ENCODE results near the gene STAT5B. TPM values are rescaled to one million over a fixed set of nuclear protein-coding genes. Genes with fewer than 3 reads are reported as not detected.

Gene STAT5B
- polyA plus RNA-seq, 3 donors: 28.5 to 103 (median 47.9) TPM

DNA sequence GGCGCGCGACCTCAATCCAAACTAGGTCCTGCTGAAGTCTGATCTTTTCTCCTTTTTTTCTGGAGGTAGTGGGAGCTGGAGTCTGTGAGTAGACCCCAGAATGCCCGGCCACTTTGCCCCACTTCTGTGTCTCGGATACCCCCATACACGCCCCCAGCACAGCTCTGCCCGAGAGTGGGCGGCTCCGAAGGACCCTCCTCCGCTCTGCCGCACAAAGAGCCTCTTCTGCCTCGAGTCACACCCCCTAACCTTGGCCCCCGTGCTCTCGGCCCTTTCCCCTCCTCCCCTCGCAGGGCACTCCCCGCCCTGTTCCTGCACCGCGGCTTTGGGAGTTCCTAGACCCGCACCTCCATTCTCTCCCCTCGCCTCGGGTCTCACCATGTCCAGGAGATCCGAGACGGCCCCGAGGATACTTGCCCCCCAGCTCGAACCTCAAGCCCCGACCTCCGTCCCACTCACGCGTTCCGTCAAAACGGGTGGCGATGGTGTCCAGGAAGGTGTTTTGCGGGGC, 95.7 kb downstream of the STAT5B start:
- intact Hi-C loops (cut with micrococcal nuclease): loop anchor here in 1 of 2 donors (10.0 kb wide), 1 partner anchor 156 kb away; the partner anchor contains the start of gene NKIRAS2
- TF ChIP-seq, protein P1, sequence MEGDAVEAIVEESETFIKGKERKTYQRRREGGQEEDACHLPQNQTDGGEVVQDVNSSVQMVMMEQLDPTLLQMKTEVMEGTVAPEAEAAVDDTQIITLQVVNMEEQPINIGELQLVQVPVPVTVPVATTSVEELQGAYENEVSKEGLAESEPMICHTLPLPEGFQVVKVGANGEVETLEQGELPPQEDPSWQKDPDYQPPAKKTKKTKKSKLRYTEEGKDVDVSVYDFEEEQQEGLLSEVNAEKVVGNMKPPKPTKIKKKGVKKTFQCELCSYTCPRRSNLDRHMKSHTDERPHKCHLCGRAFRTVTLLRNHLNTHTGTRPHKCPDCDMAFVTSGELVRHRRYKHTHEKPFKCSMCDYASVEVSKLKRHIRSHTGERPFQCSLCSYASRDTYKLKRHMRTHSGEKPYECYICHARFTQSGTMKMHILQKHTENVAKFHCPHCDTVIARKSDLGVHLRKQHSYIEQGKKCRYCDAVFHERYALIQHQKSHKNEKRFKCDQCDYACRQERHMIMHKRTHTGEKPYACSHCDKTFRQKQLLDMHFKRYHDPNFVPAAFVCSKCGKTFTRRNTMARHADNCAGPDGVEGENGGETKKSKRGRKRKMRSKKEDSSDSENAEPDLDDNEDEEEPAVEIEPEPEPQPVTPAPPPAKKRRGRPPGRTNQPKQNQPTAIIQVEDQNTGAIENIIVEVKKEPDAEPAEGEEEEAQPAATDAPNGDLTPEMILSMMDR (IDR thresholded peaks at IDR 0.05): no peak

DNA sequence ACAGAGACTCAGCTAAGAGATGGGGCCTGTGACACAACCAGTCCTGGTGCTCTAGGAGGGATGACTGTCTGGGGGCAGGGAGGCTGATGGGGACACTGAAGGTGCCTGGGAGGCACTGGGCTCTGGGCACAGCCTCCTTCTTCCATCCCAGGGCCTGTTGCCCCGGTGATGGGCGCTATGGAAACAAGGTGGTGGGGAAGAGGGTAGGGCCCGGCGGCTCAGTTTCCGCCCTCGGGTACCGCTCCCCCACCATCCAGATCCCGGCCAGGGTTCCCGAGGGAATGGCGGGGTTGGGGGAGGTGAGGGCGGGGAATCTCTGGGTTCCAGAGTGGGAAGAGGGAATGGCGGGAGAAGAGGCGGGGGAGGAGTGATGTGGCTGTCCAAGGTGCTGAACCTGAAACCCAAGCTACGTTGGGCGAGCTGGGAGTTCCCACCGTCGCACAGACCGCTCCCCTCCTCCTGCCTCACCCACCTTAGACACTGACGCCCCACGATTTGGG, 96.2 kb downstream of the STAT5B start:
- Histone ChIP-seq H3K4me1 (ENCODE audit: control insufficient read depth in 1 of 2, insufficient read depth in 2 of 2, low read length in 2 of 2) (peaks cover 50 to 56% of the 10 kb centered on the region in 2 donors), H3K4me3 (replicated peaks in 1 of 3; ENCODE audit: low read depth in 2 of 3, low read length in 3 of 3) (no peak overlapping the region), H3K79me2 (ENCODE audit: insufficient read depth, low read length) (no peaks in the 10 kb centered on the region), H2AFZ (ENCODE audit: insufficient read depth, low read depth, low read length, poor library complexity, severe bottlenecking) (no peak overlapping the region), H3K36me3 (replicated peaks in 1 of 2; ENCODE audit: control insufficient read depth in 1 of 2, insufficient read depth in 2 of 2, low read length in 2 of 2) (no peaks in the 10 kb centered on the region), H3K4me2 (replicated peaks; ENCODE audit: extremely low read depth, low read length, poor library complexity, severe bottlenecking) (no peak overlapping the region), H3K9me3 (replicated peaks in 1 of 2; ENCODE audit: control insufficient read depth in 1 of 2, insufficient read depth in 1 of 2, low read length in 2 of 2) (peaks cover 0 to 14% of the 10 kb centered on the region in 2 donors), H3K9ac (ENCODE audit: insufficient read depth, low read length, poor library complexity, severe bottlenecking) (no peak overlapping the region), H3K27ac (ENCODE audit: low read depth in 1 of 2, low read length in 2 of 2) (no peak overlapping the region), H3K27me3 (ENCODE audit: control insufficient read depth in 2 of 2, insufficient read depth in 2 of 2, low read length in 2 of 2) (peaks cover 8 to 39% of the 10 kb centered on the region in 2 donors), H4K20me1 (ENCODE audit: insufficient read depth, low read length) (peaks cover 3% of the 10 kb centered on the region)
- WGBS (ENCODE audit: insufficient coverage): 3% methylated on average over 5 of the region's 20 CpGs
- H3K27ac Mint-ChIP-seq: peak overlapping the region in 1 of 7 donors; percentile 22
- peak overlapping the region in 1 of 2 donors; percentile 82 for H3K4me3 Mint-ChIP-seq
- H3K27me3 Mint-ChIP-seq (ENCODE audit: low read depth in 3 of 3): peaks cover 37 to 46% (median 43%) of the 10 kb centered on the region in 3 donors
- DNase-seq: peak in 1 of 3 donors; percentile 18
- H3K36me3 Mint-ChIP-seq: peaks cover 0 to 3% of the 10 kb centered on the region in 2 donors
- TF ChIP-seq, protein P1 (IDR thresholded peaks at IDR 0.05): no peak
- H3K4me1 Mint-ChIP-seq: peaks cover 46% of the 10 kb centered on the region
- peaks cover 0 to 14% (median 8%) of the 10 kb centered on the region in 7 donors for H3K9me3 Mint-ChIP-seq
- intact Hi-C loops (cut with micrococcal nuclease): loop anchor here in 1 of 2 donors (10.0 kb wide), 1 partner anchor 155 kb away; the partner anchor contains the start of gene NKIRAS2

More for the DNA sequence above, 95.7 kb downstream of the STAT5B start:
- peaks cover 55 to 61% of the 10 kb centered on the region in 2 donors for H3K4me1 ChIP-seq (ENCODE audit: control insufficient read depth in 1 of 2, insufficient read depth in 2 of 2, low read length in 2 of 2)
- H3K4me2 ChIP-seq (replicated peaks; ENCODE audit: extremely low read depth, low read length, poor library complexity, severe bottlenecking): peak overlapping the region; percentile 77
- no peak overlapping the region for H3K27ac ChIP-seq (ENCODE audit: low read depth in 1 of 2, low read length in 2 of 2)
- 1% methylated on average over 27 of the region's 33 CpGs for WGBS (ENCODE audit: insufficient coverage)
- DNase-seq: peak in 1 of 3 donors; percentile 11
- peaks cover 0 to 14% of the 10 kb centered on the region in 2 donors for H3K9me3 ChIP-seq (replicated peaks in 1 of 2; ENCODE audit: control insufficient read depth in 1 of 2, insufficient read depth in 1 of 2, low read length in 2 of 2)
- peak overlapping the region; percentile 30 for H2AFZ ChIP-seq (ENCODE audit: insufficient read depth, low read depth, low read length, poor library complexity, severe bottlenecking)
- Mint-ChIP-seq H3K27me3 (ENCODE audit: low read depth in 3 of 3) (peaks cover 36 to 44% (median 38%) of the 10 kb centered on the region in 3 donors), H3K4me3 (peak overlapping the region in 1 of 2 donors; percentile 82), H3K4me1 (peaks cover 51% of the 10 kb centered on the region), H3K36me3 (peaks cover 0 to 3% of the 10 kb centered on the region in 2 donors), H3K9me3 (peaks cover 0 to 14% (median 8%) of the 10 kb centered on the region in 7 donors), H3K27ac (peak overlapping the region in 1 of 7 donors; percentile 22)
- H3K36me3 ChIP-seq (replicated peaks in 1 of 2; ENCODE audit: control insufficient read depth in 1 of 2, insufficient read depth in 2 of 2, low read length in 2 of 2): no peaks in the 10 kb centered on the region
- H3K27me3 ChIP-seq (ENCODE audit: control insufficient read depth in 2 of 2, insufficient read depth in 2 of 2, low read length in 2 of 2): peaks cover 8 to 39% of the 10 kb centered on the region in 2 donors
- H4K20me1 ChIP-seq (ENCODE audit: insufficient read depth, low read length): peaks cover 3% of the 10 kb centered on the region
- no peaks in the 10 kb centered on the region for H3K79me2 ChIP-seq (ENCODE audit: insufficient read depth, low read length)
- H3K4me3 ChIP-seq (replicated peaks in 1 of 3; ENCODE audit: low read depth in 2 of 3, low read length in 3 of 3): peak overlapping the region in 1 of 3 experiments; percentile 71
- H3K9ac ChIP-seq (ENCODE audit: insufficient read depth, low read length, poor library complexity, severe bottlenecking): no peak overlapping the region
